ENCODE results near the gene FEZF2.

FEZF2 gene

GRCh38 chr3:62403765-62404164 is 30.4 kb upstream of the FEZF2 start:
- Histone ChIP-seq H3K9me3 (ENCODE audit: control insufficient read depth, insufficient read depth, low read length) (no peaks in the 10 kb centered on the region), H3K79me2 (ENCODE audit: control insufficient read depth, low read length) (no peaks in the 10 kb centered on the region), H3K27ac (ENCODE audit: low read depth, low read length) (no peak overlapping the region), H3K4me2 (ENCODE audit: low read length) (no peak overlapping the region), H3K4me1 (ENCODE audit: control insufficient read depth, low read length) (no peaks in the 10 kb centered on the region), H4K20me1 (ENCODE audit: control insufficient read depth, insufficient read depth, low read depth, low read length) (no peaks in the 10 kb centered on the region), H3K4me3 (ENCODE audit: low read length) (no peak overlapping the region), H3K9me2 (replicated peaks; ENCODE audit: control insufficient read depth, low read length) (no peaks in the 10 kb centered on the region), H3K36me3 (ENCODE audit: control insufficient read depth, low read length) (no peaks in the 10 kb centered on the region), H3F3A (ENCODE audit: control insufficient read depth, insufficient read depth) (no peaks in the 10 kb centered on the region), H3K27me3 (ENCODE audit: control insufficient read depth, low read length) (no peaks in the 10 kb centered on the region)
- TF ChIP-seq EZH2phosphoT487 (IDR thresholded peaks at IDR 0.05; ENCODE audit: borderline replicate concordance, low read length): no peak
- TF ChIP-seq, protein P1, sequence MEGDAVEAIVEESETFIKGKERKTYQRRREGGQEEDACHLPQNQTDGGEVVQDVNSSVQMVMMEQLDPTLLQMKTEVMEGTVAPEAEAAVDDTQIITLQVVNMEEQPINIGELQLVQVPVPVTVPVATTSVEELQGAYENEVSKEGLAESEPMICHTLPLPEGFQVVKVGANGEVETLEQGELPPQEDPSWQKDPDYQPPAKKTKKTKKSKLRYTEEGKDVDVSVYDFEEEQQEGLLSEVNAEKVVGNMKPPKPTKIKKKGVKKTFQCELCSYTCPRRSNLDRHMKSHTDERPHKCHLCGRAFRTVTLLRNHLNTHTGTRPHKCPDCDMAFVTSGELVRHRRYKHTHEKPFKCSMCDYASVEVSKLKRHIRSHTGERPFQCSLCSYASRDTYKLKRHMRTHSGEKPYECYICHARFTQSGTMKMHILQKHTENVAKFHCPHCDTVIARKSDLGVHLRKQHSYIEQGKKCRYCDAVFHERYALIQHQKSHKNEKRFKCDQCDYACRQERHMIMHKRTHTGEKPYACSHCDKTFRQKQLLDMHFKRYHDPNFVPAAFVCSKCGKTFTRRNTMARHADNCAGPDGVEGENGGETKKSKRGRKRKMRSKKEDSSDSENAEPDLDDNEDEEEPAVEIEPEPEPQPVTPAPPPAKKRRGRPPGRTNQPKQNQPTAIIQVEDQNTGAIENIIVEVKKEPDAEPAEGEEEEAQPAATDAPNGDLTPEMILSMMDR (IDR thresholded peaks at IDR 0.05; ENCODE audit: low read depth, low read length, poor library complexity, severe bottlenecking): no peak

DNA sequence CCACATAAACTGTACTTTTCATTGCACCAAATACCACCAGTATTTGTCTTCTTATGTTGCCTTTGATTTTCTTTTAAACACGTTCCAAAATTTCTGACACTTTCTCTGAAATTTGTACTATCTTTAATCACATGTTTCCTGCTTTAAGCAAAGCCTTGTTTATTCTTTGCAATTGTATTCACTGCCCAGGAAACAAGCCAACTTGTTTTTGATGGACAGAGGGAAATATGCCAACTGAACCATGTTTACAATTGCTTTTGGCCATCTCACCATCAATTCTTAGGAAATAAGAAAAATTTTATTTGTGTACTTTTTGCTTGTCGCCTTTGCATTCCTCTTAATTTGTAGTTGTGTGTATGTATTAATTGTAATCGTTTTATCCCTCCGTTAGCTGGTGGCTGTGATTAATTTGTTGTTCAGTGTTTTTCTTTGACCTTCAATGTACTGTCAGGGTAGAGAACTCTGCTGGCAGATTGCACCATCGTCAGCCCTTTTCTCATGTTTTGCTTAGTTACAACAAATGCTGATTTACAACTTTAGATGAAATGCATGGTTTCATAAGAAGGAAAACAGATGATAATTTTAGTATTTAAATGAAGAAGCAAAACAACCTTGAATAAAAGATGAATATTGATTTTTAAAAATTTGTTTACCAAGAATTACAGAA is 19.4 kb upstream of the FEZF2 start:
- H3K27ac ChIP-seq (ENCODE audit: low read depth, low read length): no peak overlapping the region
- no peaks in the 10 kb centered on the region for H4K20me1 ChIP-seq (ENCODE audit: control insufficient read depth, insufficient read depth, low read depth, low read length)
- no peak overlapping the region for H3K4me3 ChIP-seq (ENCODE audit: low read length)
- H3F3A ChIP-seq (ENCODE audit: control insufficient read depth, insufficient read depth): no peaks in the 10 kb centered on the region
- H3K36me3 ChIP-seq (ENCODE audit: control insufficient read depth, low read length): no peaks in the 10 kb centered on the region
- H3K4me2 ChIP-seq (ENCODE audit: low read length): no peak overlapping the region
- no peaks in the 10 kb centered on the region for H3K4me1 ChIP-seq (ENCODE audit: control insufficient read depth, low read length)
- H3K27me3 ChIP-seq (ENCODE audit: control insufficient read depth, low read length): no peaks in the 10 kb centered on the region
- H3K9me3 ChIP-seq (ENCODE audit: control insufficient read depth, insufficient read depth, low read length): no peaks in the 10 kb centered on the region
- H3K9me2 ChIP-seq (replicated peaks; ENCODE audit: control insufficient read depth, low read length): no peaks in the 10 kb centered on the region
- no peaks in the 10 kb centered on the region for H3K79me2 ChIP-seq (ENCODE audit: control insufficient read depth, low read length)
- TF ChIP-seq, protein P1 (IDR thresholded peaks at IDR 0.05; ENCODE audit: low read depth, low read length, poor library complexity, severe bottlenecking): no peak
- TF ChIP-seq EZH2phosphoT487 (IDR thresholded peaks at IDR 0.05; ENCODE audit: borderline replicate concordance, low read length): no peak

DNA sequence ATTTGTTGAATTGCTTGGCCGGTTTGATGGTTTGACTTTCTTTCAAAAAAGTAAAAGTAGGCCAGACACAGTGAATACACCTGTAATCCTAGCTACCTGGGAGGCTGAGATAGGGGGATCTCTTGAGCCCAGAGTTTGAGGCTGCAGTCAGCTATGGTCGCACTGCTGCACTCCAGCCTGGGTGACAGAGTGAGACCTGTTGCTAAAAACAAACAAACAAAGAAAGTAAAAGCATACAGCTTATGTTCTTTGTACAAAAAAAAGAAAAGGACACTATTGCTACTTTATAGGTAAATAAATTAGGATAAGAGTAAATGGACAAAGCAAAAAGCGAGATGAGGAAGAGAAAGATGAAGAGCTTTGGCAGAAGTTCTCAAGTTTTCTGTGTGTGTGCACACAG is 13.9 kb upstream of the FEZF2 start:
- no peaks in the 10 kb centered on the region for H3F3A ChIP-seq (ENCODE audit: control insufficient read depth, insufficient read depth)
- H3K4me1 ChIP-seq (ENCODE audit: control insufficient read depth, low read length): no peaks in the 10 kb centered on the region
- no peaks in the 10 kb centered on the region for H3K9me3 ChIP-seq (ENCODE audit: control insufficient read depth, insufficient read depth, low read length)
- no peak overlapping the region for H3K4me2 ChIP-seq (ENCODE audit: low read length)
- no peaks in the 10 kb centered on the region for H3K79me2 ChIP-seq (ENCODE audit: control insufficient read depth, low read length)
- H4K20me1 ChIP-seq (ENCODE audit: control insufficient read depth, insufficient read depth, low read depth, low read length): no peaks in the 10 kb centered on the region
- peaks cover 4% of the 10 kb centered on the region; the same call in 1 of the 2 replicates for H3K27me3 ChIP-seq (ENCODE audit: control insufficient read depth, low read length)
- H3K9me2 ChIP-seq (replicated peaks; ENCODE audit: control insufficient read depth, low read length): no peaks in the 10 kb centered on the region
- H3K27ac ChIP-seq (ENCODE audit: low read depth, low read length): no peak overlapping the region
- TF ChIP-seq, protein P1 (IDR thresholded peaks at IDR 0.05; ENCODE audit: low read depth, low read length, poor library complexity, severe bottlenecking): no peak
- no peaks in the 10 kb centered on the region for H3K36me3 ChIP-seq (ENCODE audit: control insufficient read depth, low read length)
- H3K4me3 ChIP-seq (ENCODE audit: low read length): no peak overlapping the region
